A549 treated with AZD9567 at 1 μM for 4 hours (cell line): ENCODE measurements around the gene ZNF41. TPM values are rescaled to one million over a fixed set of nuclear protein-coding genes. Genes with fewer than 3 reads are reported as not detected.

ENCODE experiments used
- total RNA-seq: library from RNA; stranded (reverse); fragments of 200-300 nt; extraction: Qiagen RNA extraction; gene quantifications from 5 replicates; pipeline ENCODE4 v1.2.3, GENCODE V29; 2022; ENCODE audit not compliant: insufficient read depth

Gene ZNF41
- 3.3 to 4.4 TPM (median 3.9 TPM) in 5 replicates for total RNA-seq

DNA sequence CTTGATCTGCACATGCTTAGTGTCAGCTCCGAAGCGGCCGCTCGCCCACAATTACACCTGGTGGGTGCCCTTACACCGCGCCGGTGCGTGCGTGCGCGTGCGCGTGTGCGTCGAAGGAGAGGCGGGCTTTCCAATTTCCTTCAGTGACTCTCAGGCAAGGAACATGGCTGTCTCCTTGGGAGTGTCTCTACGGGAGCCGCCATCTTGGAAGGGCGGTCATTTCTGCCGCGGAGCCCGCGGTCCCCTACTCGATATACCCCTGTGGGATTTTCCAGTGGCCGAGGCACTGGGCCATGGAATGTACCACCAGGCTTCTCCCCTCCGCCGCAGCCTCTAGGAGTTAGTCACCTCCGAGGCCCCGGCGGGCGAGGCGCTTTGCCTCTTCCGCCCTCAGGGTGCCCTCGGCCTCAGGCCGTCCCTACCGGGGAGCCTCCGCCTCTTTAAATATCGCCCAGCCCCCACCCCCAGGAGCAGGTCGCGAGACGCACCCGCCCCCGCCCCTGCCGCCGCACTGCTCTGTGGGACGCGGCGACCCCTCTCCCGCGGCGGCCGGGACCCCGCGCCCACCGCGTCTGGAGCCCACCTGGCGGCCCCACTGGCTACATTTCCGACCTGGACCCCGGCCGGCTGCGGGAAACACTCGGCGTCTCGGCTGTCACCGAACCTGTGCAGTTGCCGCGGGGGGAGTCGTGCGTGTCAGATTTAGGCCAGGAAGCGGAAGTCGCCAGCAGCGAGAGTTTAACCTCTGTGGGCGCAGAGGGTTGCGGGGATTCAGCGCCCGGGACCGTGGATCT lies at the start of gene ZNF41:
TSS of gene ZNF41 (minus strand) at position 711 of the 794 bp plus-strand sequence. CDS start 15,741 bp downstream, outside the sequence.

Other genes starting within 250 kb of the ZNF41 start
- not detected in 5 replicates for gene ZNF157, start 112.6 kb downstream of the ZNF41 start, total RNA-seq
- 37.2 to 60.1 TPM (median 57.3 TPM) in 5 replicates for gene ARAF, start 78.0 kb upstream of the ZNF41 start, total RNA-seq
- gene TIMP1, start 99.2 kb upstream of the ZNF41 start, total RNA-seq = 242 to 276 TPM (median 253 TPM) in 5 replicates
- 0.22 to 0.61 TPM (median 0.31 TPM) in 5 replicates for gene SYN1, start 136.6 kb upstream of the ZNF41 start, total RNA-seq
- gene CFP, start 146.7 kb upstream of the ZNF41 start, total RNA-seq = 0.32 to 0.87 TPM (median 0.70 TPM) in 4 of 5 replicates, not detected in the other
- gene ELK1, start 167.3 kb upstream of the ZNF41 start, total RNA-seq = 35.7 to 41.5 TPM (median 40.3 TPM) in 5 replicates
- gene UXT, start 176.0 kb upstream of the ZNF41 start, total RNA-seq = 141 to 190 TPM (median 178 TPM) in 5 replicates